Tibial nerve (tissue), 3 donors: ENCODE data around the gene SPAG9.

Experiments
- EP300 ChIP-seq, 2 donors: sonication (generic); formaldehyde crosslinking; IDR thresholded peaks; one replicate each; pipeline ENCODE4 v1.6.1; 2017; ENCODE audit warnings: antibody characterized with exemption in 2 of 2, mild to moderate bottlenecking in 1 of 2
- POLR2A ChIP-seq, 2 donors: fragments of 450-650 bp; IDR thresholded peaks; one replicate each; pipeline ENCODE4 v1.6.1; 2017; ENCODE audit warnings: antibody characterized with exemption in 2 of 2, mild to moderate bottlenecking in 2 of 2, moderate library complexity in 2 of 2

DNA sequence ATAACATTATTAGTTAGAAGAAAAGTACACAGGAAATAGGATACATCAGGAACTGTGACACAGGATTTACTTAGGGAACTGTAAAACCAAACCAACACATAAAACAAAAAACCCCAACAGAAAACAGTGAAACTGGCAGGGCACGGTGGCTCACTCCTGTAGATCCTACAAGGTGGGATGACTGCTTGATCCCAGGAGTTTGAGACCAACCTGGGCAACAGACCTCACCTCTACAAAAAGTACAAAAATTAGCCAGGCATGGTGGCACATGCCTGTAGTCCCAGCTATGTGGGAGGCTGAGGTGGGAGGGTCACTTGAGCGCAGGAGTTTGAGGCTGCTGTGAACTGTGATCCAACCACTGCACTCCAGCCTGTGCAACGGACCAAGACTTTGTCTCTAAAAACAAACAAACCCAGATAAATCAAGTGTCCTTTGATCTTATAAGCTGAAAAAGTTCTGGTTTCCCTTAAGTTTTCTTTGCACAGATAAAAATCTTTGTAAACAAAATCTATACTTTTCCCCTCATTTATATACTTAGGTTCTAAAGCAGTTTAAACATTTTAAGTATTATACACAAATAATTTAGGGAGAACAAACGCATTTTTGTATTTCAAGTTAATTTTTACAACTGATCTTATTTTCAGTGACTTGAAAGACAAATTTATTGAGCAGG is 143.0 kb downstream of the SPAG9 start:
- TF ChIP-seq POLR2A (IDR thresholded peaks at IDR 0.05) (no peak), EP300 (IDR thresholded peaks at IDR 0.05) (no peak)
